Adipose tissue (tissue), 3 donors: ENCODE results near the gene ASS1. TPM values are rescaled to one million over a fixed set of nuclear protein-coding genes. Genes with fewer than 3 reads are reported as not detected.

Experiments used
- H3K27ac ChIP-seq: one replicate; pipeline ENCODE4 v1.5.1; 2013; ENCODE audit warnings: low read depth, low read length
- WGBS, 3 donors: extraction: QIAGEN DNeasy Blood & Tissue Kit; methylation state at CpG; one replicate each; pipeline ENCODE4 v1.1.7; 2013; 5-methylcytosine and 5-hydroxymethylcytosine counted together
- polyA plus RNA-seq, 3 donors: library from polyadenylated mRNA; stranded (reverse); fragments of 200-250 nt; gene quantifications; one replicate each; pipeline ENCODE4 v1.2.3, GENCODE V29; 2013
- donor health status: healthy with polysubstance abuse.
- donor health status: Bipolar disorder and iron deficiency.
- donor health status: healthy.

ASS1 gene
- polyA plus RNA-seq, 3 donors, result 90.1 to 700 (median 349) TPM

GRCh38 chr9:130531670-130532069 lies 86.9 kb downstream of the ASS1 start:
- WGBS, 3 donors, result 94 to 99% (median 98%) methylated on average over 7 to 8 of the region's 8 CpGs
- no peak overlapping the region for H3K27ac ChIP-seq

- H3K27ac ChIP-seq, result no peak overlapping the region
- 77 to 85% (median 80%) methylated on average over 10 of the region's 10 CpGs for WGBS, 3 donors
Measured at GRCh38 chr9:130532426-130533080, 87.8 kb downstream of the ASS1 start.

- H3K27ac ChIP-seq, result no peak overlapping the region
- 3 to 13% (median 8%) methylated on average over 25 to 28 of the region's 28 CpGs for WGBS, 3 donors
Measured at GRCh38 chr9:130535818-130536521, 91.2 kb downstream of the ASS1 start.

- 61 to 67% (median 61%) methylated on average over 3 of the region's 3 CpGs for WGBS, 3 donors
- no peak overlapping the region for H3K27ac ChIP-seq
Measured at GRCh38 chr9:130536701-130537107, 91.9 kb downstream of the ASS1 start.

- no peak overlapping the region for H3K27ac ChIP-seq
- WGBS, 3 donors, result 7 to 15% (median 11%) methylated on average over 25 of the region's 25 CpGs
Measured at GRCh38 chr9:130537346-130538050, 92.7 kb downstream of the ASS1 start.

- WGBS, 3 donors, result 69 to 75% (median 70%) methylated on average over 11 of the region's 11 CpGs
- H3K27ac ChIP-seq, result no peak overlapping the region
Measured at GRCh38 chr9:130539420-130540223, 94.9 kb downstream of the ASS1 start.

GRCh38 chr9:130541533-130541932 lies 96.8 kb downstream of the ASS1 start:
- WGBS, 3 donors, result 58 to 83% (median 74%) methylated on average over 2 of the region's 2 CpGs
- no peak overlapping the region for H3K27ac ChIP-seq

GRCh38 chr9:130542038-130542437 lies 97.3 kb downstream of the ASS1 start:
- 72 to 75% (median 72%) methylated on average over 5 of the region's 5 CpGs for WGBS, 3 donors
- no peak overlapping the region for H3K27ac ChIP-seq

GRCh38 chr9:130542457-130543228 lies 97.9 kb downstream of the ASS1 start:
- no peak overlapping the region for H3K27ac ChIP-seq
- WGBS, 3 donors, result 54 to 66% (median 60%) methylated on average over 7 of the region's 7 CpGs

GRCh38 chr9:130543368-130543767 lies 98.6 kb downstream of the ASS1 start:
- 56 to 65% (median 63%) methylated on average over 8 of the region's 8 CpGs for WGBS, 3 donors
- H3K27ac ChIP-seq, result no peak overlapping the region

GRCh38 chr9:130543859-130544258 lies 99.1 kb downstream of the ASS1 start:
- H3K27ac ChIP-seq, result no peak overlapping the region
- 60 to 72% (median 71%) methylated on average over 6 of the region's 6 CpGs for WGBS, 3 donors

- H3K27ac ChIP-seq, result no peak overlapping the region
- 46 to 65% (median 55%) methylated on average over 9 of the region's 9 CpGs for WGBS, 3 donors
Measured at GRCh38 chr9:130544364-130544763, 99.6 kb downstream of the ASS1 start.

GRCh38 chr9:130548103-130548502 lies 103.3 kb downstream of the ASS1 start:
- 71 to 92% (median 76%) methylated on average over 6 of the region's 6 CpGs for WGBS, 3 donors
- no peak overlapping the region for H3K27ac ChIP-seq

- WGBS, 3 donors, result 88 to 92% (median 90%) methylated on average over 5 of the region's 5 CpGs
Measured at GRCh38 chr9:130549093-130549735, 104.5 kb downstream of the ASS1 start.

More at GRCh38 chr9:130549093-130549735, 104.5 kb downstream of the ASS1 start:
- H3K27ac ChIP-seq, result no peak overlapping the region
